BJ (cell line): Measurements from ENCODE around the gene MCTP1. TPM values are rescaled to one million over a fixed set of nuclear protein-coding genes. Genes with fewer than 3 reads are reported as not detected.
"Not testable (repeated sequence)": the region's sequence is repeated elsewhere in the genome, so short reads cannot be mapped to it uniquely, and the experiment has no call there.

Experiments
- CTCF ChIA-PET: fragments of 350-600 bp; formaldehyde crosslinking; extraction: SDS; loops from one replicate; lab custom pipeline; 2021; ENCODE audit warnings: antibody characterized with exemption, inconsistent platforms; lab: Yijun Ruan, JAX
- POLR2A ChIA-PET: fragments of 300-600 bp; sonication (Branson Sonifier 250); formaldehyde crosslinking; extraction: SDS; loops from one replicate; lab custom pipeline; 2021; ENCODE audit warnings: antibody characterized with exemption; lab: Charles Lee
- DNase-seq: peaks from one replicate; pipeline ENCODE4 v3.0.0-alpha.2; 2011; ENCODE audit warnings: low read depth
- H3K27me3 ChIP-seq: 2 replicates; pipeline ENCODE4 v1.6.0; 2011; ENCODE audit warnings: low read length; ENCODE audit not compliant: control insufficient read depth, insufficient read depth
- H3K36me3 ChIP-seq: 2 replicates; pipeline ENCODE4 v1.5.1; 2011; ENCODE audit warnings: low read length; ENCODE audit not compliant: control insufficient read depth, insufficient read depth
- H3K4me3 ChIP-seq: 2 replicates; pipeline ENCODE4 v1.5.1; 2011; ENCODE audit warnings: low read depth, mild to moderate bottlenecking, control low read depth, low read length
- polyA plus RNA-seq: library from polyadenylated mRNA; depleted of rRNA; stranded (reverse); fragments of >200 nt; gene quantifications from 2 replicates; pipeline ENCODE4 v1.2.3, GENCODE V29; 2011
- TF ChIP-seq, protein P1 (sequence below): IDR thresholded peaks from 2 replicates; pipeline ENCODE4 v1.5.1; 2011; ENCODE audit warnings: low read depth, mild to moderate bottlenecking, control low read depth, inconsistent platforms, low read length, moderate library complexity; ENCODE audit not compliant: insufficient read depth

MCTP1 gene
- polyA plus RNA-seq, 1 experiment, result 0.02 TPM

DNA sequence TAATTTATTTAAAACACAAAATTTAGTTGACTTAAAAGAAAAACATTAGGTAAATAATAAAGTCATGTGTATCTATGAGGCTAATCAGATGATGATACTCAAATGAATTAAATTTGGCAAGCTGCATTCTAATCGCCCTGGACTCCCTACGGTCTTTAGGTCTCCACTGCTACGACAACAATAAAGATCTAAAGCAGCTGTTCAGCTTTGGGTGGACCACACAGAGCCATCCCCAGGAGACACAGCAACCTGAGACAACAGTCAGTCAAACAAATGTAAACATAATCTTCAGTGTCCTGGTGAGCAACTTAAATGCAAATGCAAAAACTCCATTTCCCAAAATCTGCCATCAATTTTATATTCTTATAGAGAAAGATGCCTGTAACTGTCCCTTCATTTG is 65.5 kb downstream of the MCTP1 start:
- CTCF ChIA-PET, result no interaction called here
- H3K4me3 ChIP-seq, result no peak overlapping the region
- DNase-seq, result no peak
- H3K36me3 ChIP-seq, result no peaks in the 10 kb centered on the region
- POLR2A ChIA-PET, result no interaction called here
- TF ChIP-seq, protein P1, sequence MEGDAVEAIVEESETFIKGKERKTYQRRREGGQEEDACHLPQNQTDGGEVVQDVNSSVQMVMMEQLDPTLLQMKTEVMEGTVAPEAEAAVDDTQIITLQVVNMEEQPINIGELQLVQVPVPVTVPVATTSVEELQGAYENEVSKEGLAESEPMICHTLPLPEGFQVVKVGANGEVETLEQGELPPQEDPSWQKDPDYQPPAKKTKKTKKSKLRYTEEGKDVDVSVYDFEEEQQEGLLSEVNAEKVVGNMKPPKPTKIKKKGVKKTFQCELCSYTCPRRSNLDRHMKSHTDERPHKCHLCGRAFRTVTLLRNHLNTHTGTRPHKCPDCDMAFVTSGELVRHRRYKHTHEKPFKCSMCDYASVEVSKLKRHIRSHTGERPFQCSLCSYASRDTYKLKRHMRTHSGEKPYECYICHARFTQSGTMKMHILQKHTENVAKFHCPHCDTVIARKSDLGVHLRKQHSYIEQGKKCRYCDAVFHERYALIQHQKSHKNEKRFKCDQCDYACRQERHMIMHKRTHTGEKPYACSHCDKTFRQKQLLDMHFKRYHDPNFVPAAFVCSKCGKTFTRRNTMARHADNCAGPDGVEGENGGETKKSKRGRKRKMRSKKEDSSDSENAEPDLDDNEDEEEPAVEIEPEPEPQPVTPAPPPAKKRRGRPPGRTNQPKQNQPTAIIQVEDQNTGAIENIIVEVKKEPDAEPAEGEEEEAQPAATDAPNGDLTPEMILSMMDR, result no peak
- H3K27me3 ChIP-seq, result no peaks in the 10 kb centered on the region

DNA sequence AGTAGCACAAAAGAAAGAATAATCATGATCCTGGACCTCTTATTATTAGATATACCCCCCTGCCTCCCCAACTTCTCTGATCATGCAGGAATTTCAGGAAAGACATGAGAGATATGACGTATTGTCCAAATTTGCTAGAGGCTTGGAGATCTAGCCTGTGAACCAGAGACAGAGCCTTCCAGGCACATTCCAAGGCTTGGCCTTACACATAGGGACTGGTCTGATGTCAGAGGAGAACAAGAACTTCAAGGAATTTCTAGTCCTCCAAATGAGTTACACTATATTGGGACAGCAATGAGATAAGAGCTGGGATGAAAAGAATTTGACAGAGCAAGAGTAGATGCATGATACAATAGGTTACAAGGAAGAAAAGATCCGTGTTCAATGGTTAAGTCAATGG is 67.0 kb downstream of the MCTP1 start:
- H3K4me3 ChIP-seq, result no peak overlapping the region
- TF ChIP-seq, protein P1, result no peak
- no peak for DNase-seq
- CTCF ChIA-PET, result no interaction called here
- H3K36me3 ChIP-seq, result no peaks in the 10 kb centered on the region
- POLR2A ChIA-PET, result no interaction called here
- H3K27me3 ChIP-seq, result no peaks in the 10 kb centered on the region

DNA sequence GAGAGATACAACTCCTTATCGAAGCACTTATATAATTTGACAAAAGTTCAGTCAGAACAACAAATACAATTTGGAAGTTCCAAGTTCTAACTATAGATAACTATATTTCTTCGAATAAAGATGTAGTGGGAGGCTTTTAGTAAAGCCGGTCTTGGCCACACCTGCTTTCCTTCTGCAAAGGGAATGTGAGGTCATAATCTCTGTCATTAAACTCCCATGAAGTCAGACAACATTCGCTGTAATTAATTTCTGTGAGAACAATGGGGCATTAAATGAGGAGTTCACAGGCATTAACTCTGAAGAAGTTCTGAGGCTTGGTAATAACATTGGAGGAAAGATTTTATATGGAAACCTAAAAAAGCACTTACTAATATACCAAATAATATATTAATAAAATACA is 67.5 kb downstream of the MCTP1 start:
- ChIA-PET POLR2A (no interaction called here), CTCF (no interaction called here)
- TF ChIP-seq, protein P1, result no peak
- Histone ChIP-seq H3K36me3 (no peaks in the 10 kb centered on the region), H3K4me3 (no peak overlapping the region), H3K27me3 (no peaks in the 10 kb centered on the region)
- no peak for DNase-seq

DNA sequence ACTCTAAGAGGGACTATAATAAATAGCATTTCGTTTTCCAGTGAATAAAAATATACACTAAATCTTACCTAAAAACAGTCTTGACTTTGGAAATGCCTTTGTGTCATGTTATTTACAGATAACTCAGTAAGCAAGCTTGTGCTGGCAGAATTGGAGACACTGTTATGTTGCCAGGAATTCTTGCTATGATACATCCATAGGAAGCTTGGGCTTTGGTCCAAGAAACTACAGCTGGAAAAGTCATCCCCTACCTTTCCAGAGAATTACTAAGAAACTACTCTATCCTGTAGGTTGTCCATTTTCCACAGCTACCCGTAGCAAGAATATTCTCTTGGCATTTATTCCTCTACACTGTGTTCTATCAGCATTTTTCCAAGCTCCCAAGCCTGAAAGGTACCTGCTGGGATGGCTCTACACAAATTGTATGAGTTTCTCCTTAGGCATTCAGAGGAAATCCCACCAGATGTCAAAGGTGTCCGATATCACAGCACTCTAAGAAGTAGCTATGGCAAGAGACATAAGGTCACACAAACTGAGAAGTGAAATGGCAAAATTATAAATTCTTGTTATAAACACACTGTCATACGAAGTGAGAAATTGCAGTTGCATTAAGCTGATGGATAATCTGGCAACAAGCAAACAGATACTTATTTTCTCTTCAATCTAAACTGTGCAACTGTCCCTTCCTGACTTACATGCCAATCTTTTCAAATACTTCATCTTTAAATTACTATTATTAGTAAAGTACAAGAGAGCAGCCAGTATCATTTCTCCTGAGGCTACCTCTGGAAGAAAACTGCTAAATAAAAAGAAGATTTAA is 68.5 kb downstream of the MCTP1 start:
- ChIA-PET CTCF (no interaction called here), POLR2A (no interaction called here)
- DNase-seq, result no peak
- Histone ChIP-seq H3K4me3 (no peak overlapping the region), H3K36me3 (no peaks in the 10 kb centered on the region), H3K27me3 (no peaks in the 10 kb centered on the region)
- TF ChIP-seq, protein P1, result no peak

DNA sequence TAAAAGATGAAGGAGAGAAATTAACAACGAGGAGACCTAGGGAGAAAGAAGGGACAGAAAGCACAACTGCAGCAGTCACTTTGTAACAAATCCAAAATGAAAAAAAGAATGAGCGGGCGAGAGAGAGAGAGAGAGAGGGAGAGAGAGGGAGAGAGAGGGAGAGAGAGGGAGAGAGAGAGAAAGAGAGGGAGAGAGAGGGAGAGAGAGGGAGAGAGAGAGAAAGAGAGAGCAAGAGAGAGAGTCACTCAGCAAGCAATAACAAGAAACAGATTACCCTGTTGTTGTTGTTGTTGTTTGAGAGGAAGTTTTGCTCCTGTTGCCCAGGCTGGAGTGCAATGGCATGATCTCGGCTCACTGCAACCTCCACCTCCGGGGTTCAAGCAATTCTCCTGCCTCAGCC is 77.1 kb downstream of the MCTP1 start:
- POLR2A ChIA-PET, result interaction anchor here (0.7 kb wide), 1 partner anchor 228 kb away, joined by 13 read pairs; no protein-coding TSS in a partner anchor
- H3K36me3 ChIP-seq, H3K27me3 ChIP-seq, H3K4me3 ChIP-seq, DNase-seq, CTCF ChIA-PET: not testable (repeated sequence)

DNA sequence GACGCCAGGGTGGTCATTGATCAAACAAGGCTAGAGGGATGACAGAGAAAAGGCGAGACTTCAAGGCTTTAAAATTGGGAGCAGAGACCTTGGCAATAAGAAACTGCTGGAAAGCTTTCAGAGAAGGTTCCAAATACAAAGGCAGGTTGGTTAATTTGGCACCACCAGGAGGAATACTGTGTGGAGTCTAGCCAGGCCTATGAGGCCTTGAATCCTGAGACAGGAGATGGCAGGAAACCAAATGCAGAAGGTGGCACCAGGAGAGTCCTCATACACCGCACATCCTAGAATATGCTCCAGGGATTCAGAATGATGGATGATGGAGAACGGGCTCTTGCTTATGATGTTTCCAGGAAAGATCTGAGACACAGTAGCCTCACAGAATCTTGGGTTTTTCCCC is 90.0 kb downstream of the MCTP1 start:
- no peak overlapping the region for H3K4me3 ChIP-seq
- ChIA-PET POLR2A (no interaction called here), CTCF (no interaction called here)
- TF ChIP-seq, protein P1, result no peak
- no peaks in the 10 kb centered on the region for H3K27me3 ChIP-seq
- DNase-seq, result no peak
- H3K36me3 ChIP-seq, result no peaks in the 10 kb centered on the region
